Diencephalon (tissue), 1 donor: Measurements from ENCODE around the gene ARHGAP31. TPM values are rescaled to one million over a fixed set of nuclear protein-coding genes. Genes with fewer than 3 reads are reported as not detected.

Experiments used
- small RNA-seq: library from RNA; depleted of rRNA; stranded (forward); fragments of <200 nt; gene quantifications from one replicate; pipeline ENCODE3, GENCODE V24; 2014
- total RNA-seq: library from RNA; depleted of rRNA; stranded (reverse); fragments of >200 nt; gene quantifications from one replicate; pipeline ENCODE4 v1.2.3, GENCODE V29; 2014

ARHGAP31 gene
- 6.5 TPM for total RNA-seq

GRCh38 chr3:119293871-119294695, at the start of gene ARHGAP31:
Gene ARHGAP31, plus strand, starts transcription at chr3:119294383. Its CDS starts 522 bp downstream, at chr3:119294905.

GRCh38 chr3:119463171-119464169, 169.3 kb downstream of the ARHGAP31 start, which contains the start of gene TMEM39A:
Gene TMEM39A, minus strand, starts transcription at chr3:119463615. Its CDS starts 1,541 bp downstream, at chr3:119462074.

Small RNA genes lying within 50 kb of the gene (small RNA-seq; reads per million reads assigned to genes)
- gene RNU6-1127P, result not detected

Other genes starting within 250 kb of the ARHGAP31 start
- gene TEX55, start 148.2 kb upstream of the ARHGAP31 start, total RNA-seq, result not detected
- not detected for gene UPK1B, start 120.8 kb upstream of the ARHGAP31 start, total RNA-seq
- 12.0 TPM for gene B4GALT4, start 53.5 kb upstream of the ARHGAP31 start, total RNA-seq
- 13.4 TPM for gene TMEM39A, start 169.2 kb downstream of the ARHGAP31 start, total RNA-seq
- gene POGLUT1, start 174.6 kb downstream of the ARHGAP31 start, total RNA-seq, result 16.8 TPM
- gene TIMMDC1, start 204.2 kb downstream of the ARHGAP31 start, total RNA-seq, result 31.4 TPM